Measurements from ENCODE around the gene FAM217B. TPM values are rescaled to one million over a fixed set of nuclear protein-coding genes. Genes with fewer than 3 reads are reported as not detected.

Gene FAM217B
- total RNA-seq, 2 experiments from 2014 or later, result 28.3 to 33.2 TPM

GRCh38 chr20:59961423-59961822 lies 21.2 kb downstream of the FAM217B start:
- ChIA-PET POLR2A (no interaction called here), CTCF (no interaction called here)

- CTCF ChIA-PET, result no interaction called here
- POLR2A ChIA-PET, result no interaction called here
These were observed 22.0 kb downstream of the FAM217B start for GRCh38 chr20:59962155-59962554.

- POLR2A ChIA-PET, result no interaction called here
These were observed 26.2 kb downstream of the FAM217B start for GRCh38 chr20:59966428-59966827.

GRCh38 chr20:59971428-59971827 lies 31.2 kb downstream of the FAM217B start:
- ChIA-PET POLR2A (no interaction called here), CTCF (no interaction called here)

More at GRCh38 chr20:59966428-59966827, 26.2 kb downstream of the FAM217B start:
- CTCF ChIA-PET, result interaction anchor here (0.6 kb wide), 1 partner anchor 38 kb away, joined by 3 read pairs; no protein-coding TSS in a partner anchor

- POLR2A ChIA-PET, result no interaction called here
- CTCF ChIA-PET, result interaction anchor here (1.7 kb wide), 1 partner anchor 38 kb away, joined by 3 read pairs; no protein-coding TSS in a partner anchor
These were observed 32.0 kb downstream of the FAM217B start for GRCh38 chr20:59972037-59972801.

- POLR2A ChIA-PET, result no interaction called here
These were observed 36.1 kb downstream of the FAM217B start for GRCh38 chr20:59976156-59976782.

GRCh38 chr20:59977086-59977485 lies 36.9 kb downstream of the FAM217B start:
- CTCF ChIA-PET, result no interaction called here
- POLR2A ChIA-PET, result no interaction called here

More at GRCh38 chr20:59976156-59976782, 36.1 kb downstream of the FAM217B start:
- CTCF ChIA-PET, result no interaction called here

GRCh38 chr20:59983076-59983475 lies 42.9 kb downstream of the FAM217B start:
- POLR2A ChIA-PET, result no interaction called here

GRCh38 chr20:59984541-59984940 lies 44.4 kb downstream of the FAM217B start:
- CTCF ChIA-PET, result no interaction called here
- POLR2A ChIA-PET, result no interaction called here

More at GRCh38 chr20:59983076-59983475, 42.9 kb downstream of the FAM217B start:
- CTCF ChIA-PET, result no interaction called here

- POLR2A ChIA-PET, result no interaction called here
- CTCF ChIA-PET, result no interaction called here
These were observed 45.0 kb downstream of the FAM217B start for GRCh38 chr20:59985164-59985563.

GRCh38 chr20:59985864-59986263 lies 45.7 kb downstream of the FAM217B start:
- ChIA-PET CTCF (no interaction called here), POLR2A (no interaction called here)

GRCh38 chr20:59987135-59987534 lies 46.9 kb downstream of the FAM217B start:
- ChIA-PET POLR2A (no interaction called here), CTCF (interaction anchor here (0.6 kb wide), 1 partner anchor 64 kb away, joined by 4 read pairs; no protein-coding TSS in a partner anchor)

- POLR2A ChIA-PET, result interaction anchor here (0.5 kb wide), 1 partner anchor 1861 kb away, joined by 7 read pairs; no protein-coding TSS in a partner anchor
- CTCF ChIA-PET, result no interaction called here
These were observed 48.0 kb downstream of the FAM217B start for GRCh38 chr20:59988141-59988540.

- POLR2A ChIA-PET, result no interaction called here
- CTCF ChIA-PET, result no interaction called here
These were observed 52.4 kb downstream of the FAM217B start for GRCh38 chr20:59992526-59993084.

- ChIA-PET CTCF (no interaction called here), POLR2A (no interaction called here)
These were observed 53.7 kb downstream of the FAM217B start for GRCh38 chr20:59993736-59994430.

GRCh38 chr20:59994697-59995122 lies 54.5 kb downstream of the FAM217B start:
- ChIA-PET POLR2A (no interaction called here), CTCF (no interaction called here)

- POLR2A ChIA-PET, result no interaction called here
- CTCF ChIA-PET, result no interaction called here
These were observed 55.9 kb downstream of the FAM217B start for GRCh38 chr20:59996108-59996507.

GRCh38 chr20:59997896-59998295 lies 57.7 kb downstream of the FAM217B start:
- POLR2A ChIA-PET, result no interaction called here
- CTCF ChIA-PET, result no interaction called here

All from activated CD8-positive, alpha-beta memory T cell treated with anti-CD3 and anti-CD28 coated beads for 36 hours (primary cell).